KOPT-K1 (cell line): ENCODE results near the gene GALNT16.

Source experiments
- H3K27ac ChIP-seq: fragments of 200-600 bp; sonication (generic); 2 replicates; pipeline ENCODE4 v1.5.1; 2016; ENCODE audit warnings: antibody characterized with exemption, mild to moderate bottlenecking, low read depth, low read length; ENCODE audit not compliant: poor library complexity, severe bottlenecking
- H3K36me3 ChIP-seq: fragments of 200-600 bp; sonication (generic); 2 replicates; pipeline ENCODE4 v1.5.1; 2017; ENCODE audit warnings: antibody characterized with exemption, mild to moderate bottlenecking, low read length, moderate library complexity; ENCODE audit not compliant: insufficient read depth
- H3K9me3 ChIP-seq: fragments of 200-600 bp; sonication (generic); 2 replicates; pipeline ENCODE4 v1.5.1; 2017; ENCODE audit warnings: antibody characterized with exemption, low read length, mild to moderate bottlenecking; ENCODE audit not compliant: insufficient read depth, poor library complexity, severe bottlenecking

The GALNT16 gene

GRCh38 chr14:69395929-69396328 lies 136.0 kb downstream of the GALNT16 start:
- Histone ChIP-seq H3K9me3 (no peaks in the 10 kb centered on the region), H3K36me3 (peaks cover 63% of the 10 kb centered on the region), H3K27ac (no peak overlapping the region)

- H3K36me3 ChIP-seq, result peaks cover 40% of the 10 kb centered on the region
- no peaks in the 10 kb centered on the region for H3K9me3 ChIP-seq
- H3K27ac ChIP-seq, result peak within 1 kb of the TSS; percentile 93
These were observed 138.3 kb downstream of the GALNT16 start, which contains the start of the genes ERH and SLC39A9 for GRCh38 chr14:69398053-69398817. ERH (minus strand) TSS chr14:69398299; CDS start chr14:69398233, 66 bp downstream. SLC39A9 (plus strand) TSS chr14:69398692; CDS start chr14:69399370, 678 bp downstream.

DNA sequence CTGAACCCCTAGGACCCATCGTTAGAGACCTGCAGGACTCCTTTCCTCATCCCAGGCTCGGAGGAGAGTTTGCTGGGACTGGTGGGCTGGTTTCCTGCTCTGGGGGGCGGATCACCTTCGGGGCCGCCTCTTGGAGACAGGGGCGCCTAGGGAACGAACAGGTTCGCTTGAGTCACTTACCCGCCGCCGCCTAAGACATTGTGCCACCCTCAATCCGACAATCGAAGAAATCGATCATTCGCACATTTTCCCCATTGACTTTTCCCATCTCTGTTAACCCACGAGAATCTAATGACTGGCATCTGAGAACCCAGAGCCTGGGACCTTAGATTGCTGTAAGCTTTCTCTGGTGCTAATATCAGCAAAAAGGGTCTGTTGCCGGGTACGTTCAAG lies 138.9 kb downstream of the GALNT16 start:
- H3K9me3 ChIP-seq, result no peaks in the 10 kb centered on the region
- peak overlapping the region; percentile 93 for H3K27ac ChIP-seq
- H3K36me3 ChIP-seq, result peaks cover 34% of the 10 kb centered on the region

DNA sequence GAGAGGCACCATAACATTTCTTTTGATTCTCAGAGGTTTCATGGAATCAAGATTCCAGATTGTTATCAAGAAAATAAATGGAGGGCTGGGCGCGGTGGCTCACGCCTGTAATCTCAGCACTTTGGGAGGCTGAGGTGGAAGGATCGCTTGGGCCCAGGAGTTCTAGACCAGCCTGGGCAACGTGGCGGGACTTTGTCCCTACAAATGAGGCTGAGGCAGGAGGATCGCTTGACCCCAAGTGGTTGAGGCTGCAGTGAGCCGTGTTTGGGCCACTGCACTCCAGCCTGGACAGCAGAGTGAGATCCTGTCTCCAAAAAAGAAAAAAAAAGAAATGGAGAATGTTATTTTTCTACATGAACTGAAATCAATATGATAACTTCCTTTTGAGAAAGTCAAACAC lies 139.8 kb downstream of the GALNT16 start:
- Histone ChIP-seq H3K9me3 (no peaks in the 10 kb centered on the region), H3K27ac (peak overlapping the region; percentile 93), H3K36me3 (peaks cover 24% of the 10 kb centered on the region)

GRCh38 chr14:69400154-69400553 lies 140.2 kb downstream of the GALNT16 start:
- Histone ChIP-seq H3K27ac (no peak overlapping the region), H3K9me3 (no peaks in the 10 kb centered on the region), H3K36me3 (peaks cover 20% of the 10 kb centered on the region)

- Histone ChIP-seq H3K27ac (no peak overlapping the region), H3K36me3 (peaks cover 3% of the 10 kb centered on the region; the same call in 1 of the 2 replicates)
These were observed 141.9 kb downstream of the GALNT16 start for GRCh38 chr14:69401841-69402240.

GRCh38 chr14:69404478-69404877 lies 144.5 kb downstream of the GALNT16 start:
- H3K9me3 ChIP-seq, result no peaks in the 10 kb centered on the region
- H3K27ac ChIP-seq, result no peak overlapping the region
- peaks cover 4% of the 10 kb centered on the region for H3K36me3 ChIP-seq

More at GRCh38 chr14:69401841-69402240, 141.9 kb downstream of the GALNT16 start:
- H3K9me3 ChIP-seq, result no peaks in the 10 kb centered on the region

GRCh38 chr14:69404883-69405282 lies 144.9 kb downstream of the GALNT16 start:
- H3K9me3 ChIP-seq, result no peaks in the 10 kb centered on the region
- peaks cover 4% of the 10 kb centered on the region for H3K36me3 ChIP-seq
- H3K27ac ChIP-seq, result no peak overlapping the region

DNA sequence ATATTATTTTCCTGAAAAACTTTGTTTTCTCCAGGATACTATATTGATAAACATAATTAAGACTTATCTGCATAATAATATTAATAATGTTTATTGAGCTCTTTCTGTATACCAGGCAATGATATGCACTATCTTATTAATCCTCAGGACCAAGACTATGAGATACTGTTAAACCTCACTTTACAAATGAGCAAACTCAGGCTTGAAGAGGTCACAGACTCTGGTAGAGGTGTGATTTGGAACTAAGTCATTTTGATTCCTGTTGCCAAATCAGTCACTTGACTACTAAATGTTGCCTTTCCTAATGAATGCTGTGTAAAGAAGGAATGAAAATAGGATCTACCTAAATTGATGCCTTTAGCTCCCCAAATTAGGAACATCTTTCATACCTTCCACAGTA lies 145.8 kb downstream of the GALNT16 start:
- Histone ChIP-seq H3K9me3 (no peaks in the 10 kb centered on the region), H3K27ac (no peak overlapping the region), H3K36me3 (peaks cover 4% of the 10 kb centered on the region)
